AG09309 (cell line): ENCODE measurements around the gene SERPINE3.

Experiments
- DNase-seq: peaks from one replicate; pipeline ENCODE4 v3.0.0-alpha.2; 2010; ENCODE audit warnings: low read depth
- H3K4me3 ChIP-seq: 2 replicates; pipeline ENCODE4 v1.5.1; 2011; ENCODE audit warnings: mild to moderate bottlenecking, low read depth, low read length, moderate library complexity; ENCODE audit not compliant: control insufficient read depth
- CTCF ChIP-seq: IDR thresholded peaks from 2 replicates; pipeline ENCODE4 v1.5.1; 2011; ENCODE audit warnings: mild to moderate bottlenecking, low read depth, low read length, inconsistent platforms; ENCODE audit not compliant: insufficient read depth, control insufficient read depth; ENCODE audit errors: missing control alignments

Gene SERPINE3

GRCh38 chr13:51326777-51327176 lies 12.7 kb upstream of the SERPINE3 start:
- TF ChIP-seq CTCF, result no peak
- H3K4me3 ChIP-seq, result no peak overlapping the region
- DNase-seq, result no peak

- no peak for TF ChIP-seq CTCF
- no peak for DNase-seq
- no peak overlapping the region for H3K4me3 ChIP-seq
These were observed 11.5 kb upstream of the SERPINE3 start for GRCh38 chr13:51327961-51328360.

- H3K4me3 ChIP-seq, result no peak overlapping the region
- DNase-seq, result no peak
- no peak for TF ChIP-seq CTCF
These were observed 11.0 kb upstream of the SERPINE3 start for GRCh38 chr13:51328488-51328887.

- no peak for TF ChIP-seq CTCF
- H3K4me3 ChIP-seq, result no peak overlapping the region
- no peak for DNase-seq
These were observed 9.9 kb upstream of the SERPINE3 start for GRCh38 chr13:51329606-51330005.

GRCh38 chr13:51330791-51331190 lies 8.7 kb upstream of the SERPINE3 start:
- DNase-seq, result peak; percentile 39
- TF ChIP-seq CTCF, result no peak
- no peak overlapping the region for H3K4me3 ChIP-seq

- DNase-seq, result no peak
- no peak for TF ChIP-seq CTCF
- no peak overlapping the region for H3K4me3 ChIP-seq
These were observed 8.1 kb upstream of the SERPINE3 start for GRCh38 chr13:51331354-51331861.
